T-helper 17 cell (primary cell): Measurements from ENCODE around the gene HOXC12. TPM values are rescaled to one million over a fixed set of nuclear protein-coding genes. Genes with fewer than 3 reads are reported as not detected.

Experiments used
- ATAC-seq: fragments of 150-1000 bp; cut with Tn5 transposase; 2 replicates; pipeline ENCODE4 v1.10.0; 2021; ENCODE audit warnings: mild to moderate bottlenecking, moderate library complexity
- DNase-seq, 3 donors: peaks; one replicate each; pipeline versions ENCODE4 v3.0.0 to v3.0.0-alpha.2; 2020 to 2021
- H3K9me3 ChIP-seq: one replicate; pipeline ENCODE4 v1.7.0; 2013; ENCODE audit warnings: low read length, mild to moderate bottlenecking; ENCODE audit not compliant: control insufficient read depth, poor library complexity, severe bottlenecking
- H3K27ac Mint-ChIP-seq: one replicate; pipeline ENCODE4 v1.8.0; 2022; ENCODE audit warnings: mild to moderate bottlenecking, moderate library complexity, mixed read lengths
- H3K27me3 Mint-ChIP-seq: one replicate; pipeline ENCODE4 v1.8.0; 2022; ENCODE audit warnings: mixed read lengths
- H3K36me3 Mint-ChIP-seq: one replicate; pipeline ENCODE4 v1.8.0; 2022; ENCODE audit warnings: low read depth, mixed read lengths
- H3K4me1 Mint-ChIP-seq: one replicate; pipeline ENCODE4 v1.8.0; 2022; ENCODE audit warnings: mild to moderate bottlenecking, mixed read lengths
- H3K4me3 Mint-ChIP-seq: one replicate; pipeline ENCODE4 v1.8.0; 2022; ENCODE audit warnings: mild to moderate bottlenecking, moderate library complexity, mixed read lengths
- total RNA-seq, 4 donors: library from RNA in 2 of 4; stranded (reverse) in 2 of 4; gene quantifications; one replicate each; pipeline ENCODE4 v1.2.3 and lab custom pipeline; 2022 to 2026

HOXC12 gene
- total RNA-seq, 2 donors from 2014 or later, result not detected

DNA sequence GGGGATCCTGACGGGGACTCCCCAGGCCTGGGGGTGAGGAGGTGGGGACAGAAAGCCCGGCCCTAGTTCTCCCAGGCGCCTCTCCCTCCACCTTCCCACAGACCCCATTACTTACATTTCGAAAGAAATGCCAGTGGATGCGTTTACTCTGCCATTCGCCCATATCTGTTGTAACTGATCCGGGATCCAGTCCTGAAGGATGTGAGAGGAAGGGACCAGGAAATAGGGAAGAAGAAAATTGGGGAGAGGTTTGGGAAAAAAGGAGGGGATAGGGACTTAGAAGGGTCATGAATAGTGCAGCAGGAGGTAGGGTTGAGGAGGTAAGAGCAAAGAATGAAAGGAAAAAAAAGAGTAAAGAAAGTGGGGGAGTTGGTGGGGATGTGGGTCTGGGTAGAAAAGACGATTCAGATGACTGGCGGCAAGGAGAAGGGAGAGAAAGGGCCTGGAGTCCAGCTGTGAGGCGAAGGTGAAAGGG lies 1.1 kb downstream of the HOXC12 start:
- peaks cover 4% of the 10 kb centered on the region for H3K9me3 ChIP-seq
- Mint-ChIP-seq H3K4me1 (peaks cover 30% of the 10 kb centered on the region), H3K27me3 (peaks cover 86% of the 10 kb centered on the region), H3K4me3 (peak overlapping the region; percentile 81), H3K36me3 (peaks cover 14% of the 10 kb centered on the region), H3K27ac (peak overlapping the region; percentile 91)
- DNase-seq (no peak), ATAC-seq (no peak)

- DNase-seq (no peak), ATAC-seq (peak; percentile 23)
- Mint-ChIP-seq H3K27ac (peak overlapping the region; percentile 91), H3K36me3 (peaks cover 14% of the 10 kb centered on the region), H3K27me3 (peaks cover 80% of the 10 kb centered on the region), H3K4me3 (peak overlapping the region; percentile 81), H3K4me1 (peaks cover 27% of the 10 kb centered on the region)
- peaks cover 4% of the 10 kb centered on the region for H3K9me3 ChIP-seq
Measured at GRCh38 chr12:53956251-53956887, 1.7 kb downstream of the HOXC12 start.

- Mint-ChIP-seq H3K27me3 (peaks cover 74% of the 10 kb centered on the region), H3K27ac (peak overlapping the region; percentile 91), H3K36me3 (peaks cover 14% of the 10 kb centered on the region), H3K4me3 (no peak overlapping the region), H3K4me1 (peaks cover 22% of the 10 kb centered on the region)
- DNase-seq (no peak), ATAC-seq (no peak)
- peaks cover 4% of the 10 kb centered on the region for H3K9me3 ChIP-seq
Measured at GRCh38 chr12:53956914-53957536, 2.3 kb downstream of the HOXC12 start.

DNA sequence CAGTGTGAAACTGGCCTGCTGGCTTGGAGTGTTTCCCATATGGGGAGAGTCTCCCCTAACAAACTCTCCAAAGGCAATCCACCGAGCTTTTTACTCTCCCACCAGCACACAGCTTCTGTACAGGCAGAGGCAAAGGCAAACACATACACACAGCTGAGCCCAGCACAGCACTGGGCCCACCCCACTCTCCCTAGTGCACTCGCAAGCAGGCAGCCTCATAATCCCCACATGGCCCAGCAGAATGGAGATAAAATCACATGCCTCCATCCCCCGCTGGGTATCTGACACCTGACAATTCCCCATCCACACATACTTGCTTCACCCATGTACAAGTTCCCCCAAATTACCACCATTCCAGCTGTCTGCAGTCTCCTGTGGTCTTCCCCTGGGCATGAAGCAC lies 3.4 kb downstream of the HOXC12 start:
- H3K27me3 Mint-ChIP-seq, result peaks cover 75% of the 10 kb centered on the region
- H3K27ac Mint-ChIP-seq, result no peak overlapping the region
- H3K4me1 Mint-ChIP-seq, result peaks cover 19% of the 10 kb centered on the region
- DNase-seq (no peak), ATAC-seq (no peak)
- H3K9me3 ChIP-seq, result peaks cover 4% of the 10 kb centered on the region
- H3K36me3 Mint-ChIP-seq, result peaks cover 14% of the 10 kb centered on the region
- no peak overlapping the region for H3K4me3 Mint-ChIP-seq

GRCh38 chr12:53959314-53959713 lies 4.6 kb downstream of the HOXC12 start:
- H3K27me3 Mint-ChIP-seq, result peaks cover 75% of the 10 kb centered on the region

DNA sequence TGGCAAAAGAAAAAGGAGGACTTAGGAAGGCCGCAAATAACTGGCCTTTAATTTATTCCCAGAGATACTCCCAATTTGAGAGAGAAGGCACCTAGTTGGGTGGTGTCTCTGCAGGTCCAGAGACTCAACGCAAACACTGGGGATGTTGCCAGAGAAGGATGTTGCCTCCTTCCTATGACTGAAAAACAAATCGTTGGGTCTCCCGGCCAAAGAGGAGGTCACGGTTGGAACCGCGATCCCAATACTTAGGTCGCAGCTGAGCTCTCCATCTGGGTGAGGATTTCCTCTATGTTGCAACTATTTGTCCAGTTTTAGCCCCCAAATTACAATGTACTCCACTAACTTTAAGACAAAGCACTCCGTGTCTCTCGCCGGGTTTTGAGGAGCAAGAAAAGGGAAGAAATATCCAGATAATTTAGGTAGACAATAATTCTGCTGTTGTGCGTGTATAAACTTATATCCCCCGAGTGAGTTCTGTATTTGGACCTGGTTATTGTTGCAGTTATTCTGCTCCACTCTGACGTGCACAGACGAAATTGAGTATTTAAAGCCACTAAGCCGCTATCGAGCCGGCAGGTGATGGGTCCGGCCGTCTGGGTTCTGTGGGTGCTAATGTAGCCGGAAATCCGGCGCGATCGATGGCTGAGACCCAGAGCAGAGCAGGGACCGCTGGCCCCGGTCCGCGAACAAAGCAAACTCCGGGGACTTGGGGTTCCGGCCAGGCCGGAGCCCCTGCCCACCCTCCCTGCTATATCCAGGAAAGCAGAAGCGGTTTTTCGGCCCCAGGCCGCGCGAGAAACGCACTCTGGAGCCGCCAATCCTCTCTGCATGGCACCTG lies 5.7 kb downstream of the HOXC12 start:
- Mint-ChIP-seq H3K27ac (peak overlapping the region; percentile 24), H3K27me3 (peaks cover 85% of the 10 kb centered on the region), H3K4me3 (peak overlapping the region; percentile 66), H3K36me3 (peaks cover 20% of the 10 kb centered on the region), H3K4me1 (peaks cover 28% of the 10 kb centered on the region)
- ATAC-seq, result no peak
- no peak for DNase-seq
- H3K9me3 ChIP-seq, result peaks cover 4% of the 10 kb centered on the region

More at GRCh38 chr12:53959314-53959713, 4.6 kb downstream of the HOXC12 start:
- ATAC-seq (no peak), DNase-seq (no peak)
- Mint-ChIP-seq H3K4me3 (no peak overlapping the region), H3K4me1 (peaks cover 21% of the 10 kb centered on the region), H3K36me3 (peaks cover 19% of the 10 kb centered on the region), H3K27ac (no peak overlapping the region)
- H3K9me3 ChIP-seq, result peaks cover 4% of the 10 kb centered on the region

- DNase-seq (no peak), ATAC-seq (no peak)
- H3K27me3 Mint-ChIP-seq, result peaks cover 85% of the 10 kb centered on the region
- H3K36me3 Mint-ChIP-seq, result peaks cover 20% of the 10 kb centered on the region
- peaks cover 28% of the 10 kb centered on the region for H3K4me1 Mint-ChIP-seq
- H3K9me3 ChIP-seq, result peaks cover 4% of the 10 kb centered on the region
- peak overlapping the region; percentile 24 for H3K27ac Mint-ChIP-seq
- H3K4me3 Mint-ChIP-seq, result no peak overlapping the region
Measured at GRCh38 chr12:53961025-53961761, 6.5 kb downstream of the HOXC12 start.

GRCh38 chr12:53963005-53963404 lies 8.3 kb downstream of the HOXC12 start:
- H3K4me1 Mint-ChIP-seq, result peaks cover 28% of the 10 kb centered on the region
- no peak for DNase-seq
- H3K27ac Mint-ChIP-seq, result no peak overlapping the region
- peaks cover 4% of the 10 kb centered on the region for H3K9me3 ChIP-seq
- no peak overlapping the region for H3K4me3 Mint-ChIP-seq
- peaks cover 85% of the 10 kb centered on the region for H3K27me3 Mint-ChIP-seq
- no peak for ATAC-seq
- H3K36me3 Mint-ChIP-seq, result peaks cover 21% of the 10 kb centered on the region

GRCh38 chr12:53963434-53964314 lies 9.0 kb downstream of the HOXC12 start:
- DNase-seq (no peak), ATAC-seq (no peak)
- Mint-ChIP-seq H3K27me3 (peaks cover 85% of the 10 kb centered on the region), H3K36me3 (peaks cover 15% of the 10 kb centered on the region), H3K4me1 (peaks cover 27% of the 10 kb centered on the region), H3K4me3 (peak overlapping the region; percentile 28), H3K27ac (peak overlapping the region; percentile 2)
- peaks cover 4% of the 10 kb centered on the region for H3K9me3 ChIP-seq

GRCh38 chr12:53964315-53964713 lies 9.6 kb downstream of the HOXC12 start:
- Mint-ChIP-seq H3K4me3 (peak overlapping the region; percentile 28), H3K27me3 (peaks cover 85% of the 10 kb centered on the region), H3K27ac (peak overlapping the region; percentile 2), H3K36me3 (peaks cover 15% of the 10 kb centered on the region), H3K4me1 (peaks cover 27% of the 10 kb centered on the region)
- no peak for ATAC-seq
- peaks cover under 1% of the 10 kb centered on the region for H3K9me3 ChIP-seq
- no peak for DNase-seq

GRCh38 chr12:53965281-53966084 lies 10.8 kb downstream of the HOXC12 start:
- H3K9me3 ChIP-seq, result no peaks in the 10 kb centered on the region
- ATAC-seq, result no peak
- Mint-ChIP-seq H3K27me3 (peaks cover 84% of the 10 kb centered on the region), H3K4me1 (peaks cover 24% of the 10 kb centered on the region), H3K27ac (peak overlapping the region; percentile 19), H3K36me3 (peaks cover 15% of the 10 kb centered on the region), H3K4me3 (peak overlapping the region; percentile 74)
- no peak for DNase-seq
